ENCODE results near the gene MIR17HG. TPM values are rescaled to one million over a fixed set of nuclear protein-coding genes. Genes with fewer than 3 reads are reported as not detected.

Gene MIR17HG
- total and polyA plus RNA-seq, 2 experiments from 2014 or later, result 0.20 to 0.43 TPM

DNA sequence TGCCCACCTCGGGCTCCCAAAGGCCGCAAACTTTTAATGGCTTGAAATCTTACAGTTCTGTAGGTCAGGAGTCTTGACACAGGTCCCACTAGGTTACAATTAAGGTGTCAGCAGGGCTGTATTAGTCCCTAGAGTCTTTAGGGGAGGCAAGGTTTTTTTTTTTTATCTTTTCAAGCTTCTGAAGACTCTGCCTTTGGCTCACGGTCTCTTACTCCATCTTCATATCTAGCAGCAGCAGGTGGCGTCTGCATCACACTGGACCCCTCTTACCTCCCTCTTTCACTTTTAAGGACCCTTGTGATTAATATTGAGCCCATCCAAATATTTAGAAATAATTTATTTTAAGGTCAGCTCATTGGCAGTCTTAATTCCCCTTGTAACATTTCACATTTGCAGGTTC is 11.6 kb downstream of the MIR17HG start:
- WGBS, 2 experiments (ENCODE audit: low coverage in 1 of 2, low lambda C conversion rate in 2 of 2, missing lambda C conversion rate in 2 of 2), result 80 to 89% methylated on average over 4 of the region's 4 CpGs

DNA sequence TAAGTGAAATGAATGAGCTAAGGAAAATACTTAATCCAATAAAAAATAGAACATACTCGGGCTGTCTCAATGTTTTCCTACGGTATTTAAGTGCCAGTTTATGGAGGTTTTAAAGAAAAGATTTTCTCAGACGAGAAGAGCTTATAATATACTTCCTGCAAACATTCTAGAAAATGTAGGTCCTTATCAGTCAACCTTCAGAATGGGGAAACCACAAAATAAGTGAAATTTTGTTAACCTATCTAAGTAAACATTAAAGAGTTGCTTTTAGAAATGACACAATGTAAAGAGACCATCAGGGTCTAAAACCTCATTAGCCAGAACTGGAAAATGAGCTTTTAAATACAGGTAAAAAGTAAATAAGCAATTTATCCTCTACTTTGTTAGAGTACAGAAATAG is 12.1 kb downstream of the MIR17HG start:
- TF ChIP-seq EZH2 (IDR thresholded peaks at IDR 0.05; ENCODE audit: insufficient read depth, poor library complexity, severe bottlenecking) (no peak), EZH2phosphoT487 (IDR thresholded peaks at IDR 0.05; ENCODE audit: insufficient read depth, low read depth) (no peak)
- 71 to 81% methylated on average over 3 of the region's 3 CpGs for WGBS, 2 experiments (ENCODE audit: low coverage in 1 of 2, low lambda C conversion rate in 2 of 2, missing lambda C conversion rate in 2 of 2)
- Histone ChIP-seq H3K36me3 (ENCODE audit: low read depth) (peaks cover 27% of the 10 kb centered on the region), H3F3A (ENCODE audit: insufficient read depth) (peaks cover 30% of the 10 kb centered on the region; the same call in 1 of the 2 replicates), H3K27ac (no peak overlapping the region), H3K9ac (no peak overlapping the region), H3K9me2 (ENCODE audit: insufficient read depth) (no peaks in the 10 kb centered on the region), H4K20me1 (ENCODE audit: insufficient read depth) (no peaks in the 10 kb centered on the region), H3K79me2 (ENCODE audit: insufficient read depth) (no peaks in the 10 kb centered on the region), H3K27me3 (replicated peaks; ENCODE audit: insufficient read depth) (no peaks in the 10 kb centered on the region), H3K4me1 (ENCODE audit: insufficient read depth) (no peaks in the 10 kb centered on the region), H3K4me3 (no peak overlapping the region), H3K9me3 (ENCODE audit: low read depth) (no peaks in the 10 kb centered on the region), H3K4me2 (ENCODE audit: unreplicated experiment) (no peak overlapping the region), H2AFZ (no peak overlapping the region)
- in situ Hi-C loops (cut with MboI), result no loop called here
- no peak for DNase-seq

More for the DNA sequence above, 11.6 kb downstream of the MIR17HG start:
- Histone ChIP-seq H3K4me2 (ENCODE audit: unreplicated experiment) (no peak overlapping the region), H3K27me3 (replicated peaks; ENCODE audit: insufficient read depth) (no peaks in the 10 kb centered on the region), H4K20me1 (ENCODE audit: insufficient read depth) (no peaks in the 10 kb centered on the region), H3K4me1 (ENCODE audit: insufficient read depth) (no peaks in the 10 kb centered on the region), H3K9ac (no peak overlapping the region), H3F3A (ENCODE audit: insufficient read depth) (peaks cover 30% of the 10 kb centered on the region; the same call in 1 of the 2 replicates), H3K9me2 (ENCODE audit: insufficient read depth) (no peaks in the 10 kb centered on the region), H3K27ac (no peak overlapping the region), H3K36me3 (ENCODE audit: low read depth) (peaks cover 32% of the 10 kb centered on the region), H2AFZ (no peak overlapping the region), H3K4me3 (no peak overlapping the region), H3K79me2 (ENCODE audit: insufficient read depth) (no peaks in the 10 kb centered on the region), H3K9me3 (ENCODE audit: low read depth) (no peaks in the 10 kb centered on the region)
- in situ Hi-C loops (cut with MboI), result no loop called here
- no peak for TF ChIP-seq EZH2 (IDR thresholded peaks at IDR 0.05; ENCODE audit: insufficient read depth, poor library complexity, severe bottlenecking)
- TF ChIP-seq EZH2phosphoT487 (IDR thresholded peaks at IDR 0.05; ENCODE audit: insufficient read depth, low read depth), result no peak
- no peak for DNase-seq

DNA sequence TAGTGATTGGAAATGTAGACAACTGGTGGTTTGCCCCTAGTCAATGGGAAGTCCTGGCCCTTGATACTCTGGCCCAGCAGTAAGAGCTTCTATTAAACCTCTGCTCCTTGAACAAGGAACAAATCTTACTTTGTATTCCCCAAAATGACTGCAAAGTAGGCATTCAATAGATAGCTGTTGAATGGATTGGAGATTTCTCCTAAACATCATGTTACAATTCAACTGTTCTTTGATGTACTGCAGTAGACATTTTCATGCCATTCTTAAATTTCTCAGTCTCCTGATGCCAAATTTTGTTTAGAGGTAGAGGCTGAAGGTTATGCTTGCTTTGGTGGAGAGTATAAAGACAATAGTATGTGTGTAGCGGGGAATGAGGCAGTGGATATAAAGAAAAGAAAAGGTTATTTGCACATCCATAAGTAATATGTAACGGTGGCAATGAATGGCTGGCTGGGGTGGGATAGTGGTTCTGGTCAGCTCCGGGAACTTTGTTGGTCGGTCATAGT is 12.8 kb downstream of the MIR17HG start:
- no peaks in the 10 kb centered on the region for H3K9me2 ChIP-seq (ENCODE audit: insufficient read depth)
- TF ChIP-seq EZH2phosphoT487 (IDR thresholded peaks at IDR 0.05; ENCODE audit: insufficient read depth, low read depth) (no peak), EZH2 (IDR thresholded peaks at IDR 0.05; ENCODE audit: insufficient read depth, poor library complexity, severe bottlenecking) (no peak)
- no peak overlapping the region for H3K9ac ChIP-seq
- H3K4me2 ChIP-seq (ENCODE audit: unreplicated experiment), result no peak overlapping the region
- H3K4me1 ChIP-seq (ENCODE audit: insufficient read depth), result no peaks in the 10 kb centered on the region
- no peaks in the 10 kb centered on the region for H3K27me3 ChIP-seq (replicated peaks; ENCODE audit: insufficient read depth)
- 0 out of 2 replicates have a peak, but pooled peaks cover 20% of the 10 kb centered on the region for H3K36me3 ChIP-seq (ENCODE audit: low read depth)
- H3K79me2 ChIP-seq (ENCODE audit: insufficient read depth), result no peaks in the 10 kb centered on the region
- no peak overlapping the region for H3K4me3 ChIP-seq
- no peak overlapping the region for H2AFZ ChIP-seq
- DNase-seq, result no peak
- peaks cover 24% of the 10 kb centered on the region; the same call in 1 of the 2 replicates for H3F3A ChIP-seq (ENCODE audit: insufficient read depth)
- no peaks in the 10 kb centered on the region for H3K9me3 ChIP-seq (ENCODE audit: low read depth)
- H3K27ac ChIP-seq, result no peak overlapping the region
- 70 to 75% methylated on average over 4 of the region's 4 CpGs for WGBS, 2 experiments (ENCODE audit: low coverage in 1 of 2, low lambda C conversion rate in 2 of 2, missing lambda C conversion rate in 2 of 2)
- H4K20me1 ChIP-seq (ENCODE audit: insufficient read depth), result no peaks in the 10 kb centered on the region
- in situ Hi-C loops (cut with MboI), result no loop called here

DNA sequence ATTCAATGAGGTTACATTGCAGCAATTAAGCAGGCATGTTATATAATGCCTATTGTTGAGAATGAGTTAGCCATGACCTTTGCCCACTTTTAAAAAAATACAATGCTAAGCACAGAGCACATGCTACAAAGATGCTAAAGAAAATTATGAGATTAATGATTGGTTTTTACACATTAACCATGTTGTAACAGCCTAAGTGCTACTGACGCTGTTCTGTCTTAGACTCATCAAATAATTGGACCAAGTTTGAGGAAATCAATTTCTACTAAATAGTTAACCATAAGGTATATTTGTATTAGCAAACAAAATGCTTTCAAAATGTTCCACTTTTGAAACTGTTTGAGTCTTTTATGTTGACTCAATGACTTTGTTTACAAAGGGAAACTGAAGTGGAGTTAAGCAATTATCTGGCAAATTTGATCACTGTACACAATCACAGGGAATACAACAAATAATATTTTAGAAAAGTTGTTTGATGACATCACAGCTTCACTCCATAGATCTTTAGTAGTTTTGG is 14.3 kb downstream of the MIR17HG start:
- Histone ChIP-seq H4K20me1 (ENCODE audit: insufficient read depth) (no peaks in the 10 kb centered on the region), H3K9me3 (ENCODE audit: low read depth) (no peaks in the 10 kb centered on the region), H3K9me2 (ENCODE audit: insufficient read depth) (no peaks in the 10 kb centered on the region), H3K27ac (no peak overlapping the region), H3K27me3 (replicated peaks; ENCODE audit: insufficient read depth) (no peaks in the 10 kb centered on the region), H3K4me2 (ENCODE audit: unreplicated experiment) (no peak overlapping the region), H2AFZ (no peak overlapping the region), H3K4me1 (ENCODE audit: insufficient read depth) (no peaks in the 10 kb centered on the region), H3K36me3 (ENCODE audit: low read depth) (0 out of 2 replicates have a peak, but pooled peaks cover 11% of the 10 kb centered on the region), H3K9ac (no peak overlapping the region), H3F3A (ENCODE audit: insufficient read depth) (0 out of 2 replicates have a peak, but pooled peaks cover 10% of the 10 kb centered on the region), H3K4me3 (no peak overlapping the region), H3K79me2 (ENCODE audit: insufficient read depth) (no peaks in the 10 kb centered on the region)
- TF ChIP-seq EZH2phosphoT487 (IDR thresholded peaks at IDR 0.05; ENCODE audit: insufficient read depth, low read depth) (no peak), EZH2 (IDR thresholded peaks at IDR 0.05; ENCODE audit: insufficient read depth, poor library complexity, severe bottlenecking) (no peak)
- 52 to 80% methylated on average over 1 of the region's 1 CpG for WGBS, 2 experiments (ENCODE audit: low coverage in 1 of 2, low lambda C conversion rate in 2 of 2, missing lambda C conversion rate in 2 of 2)
- in situ Hi-C loops (cut with MboI), result no loop called here
- no peak for DNase-seq
